Activated naive CD8-positive, alpha-beta T cell treated with anti-CD3 and anti-CD28 coated beads, Interleukin-2, amount 10 ng/mL, durations not matched to agents 7 days and 5 days (primary cell): ENCODE measurements around the gene MORC1. TPM values are rescaled to one million over a fixed set of nuclear protein-coding genes. Genes with fewer than 3 reads are reported as not detected.

Source experiments
- ATAC-seq: fragments of 150-1000 bp; cut with Tn5 transposase; one replicate; pipeline ENCODE4 v1.10.0; 2021; ENCODE audit warnings: low read depth, moderate library complexity
- POLR2A ChIA-PET: fragments of 350-600 bp; sonication (Branson Sonifier 250); formaldehyde crosslinking; loops from one replicate; lab custom pipeline; 2021; ENCODE audit warnings: antibody characterized with exemption; lab: Charles Lee
- DNase-seq: peaks from one replicate; pipeline ENCODE4 v3.0.0; 2021
- H3K27ac Mint-ChIP-seq: one replicate; pipeline ENCODE4 v1.8.0; 2022; ENCODE audit warnings: mild to moderate bottlenecking, mixed read lengths
- H3K27me3 Mint-ChIP-seq: one replicate; pipeline ENCODE4 v1.8.0; 2022; ENCODE audit warnings: mild to moderate bottlenecking, moderate library complexity, mixed read lengths
- H3K36me3 Mint-ChIP-seq: one replicate; pipeline ENCODE4 v1.8.0; 2021; ENCODE audit warnings: mild to moderate bottlenecking, mixed read lengths
- H3K4me1 Mint-ChIP-seq: one replicate; pipeline ENCODE4 v1.8.0; 2021; ENCODE audit warnings: mixed read lengths
- H3K4me3 Mint-ChIP-seq: one replicate; pipeline ENCODE4 v1.8.0; 2022; ENCODE audit warnings: mild to moderate bottlenecking, moderate library complexity, mixed read lengths
- H3K9me3 Mint-ChIP-seq: one replicate; pipeline ENCODE4 v1.8.0; 2021; ENCODE audit warnings: mixed read lengths
- total RNA-seq, 2 experiments: library from RNA; stranded (reverse); gene quantifications; one replicate each; pipeline ENCODE4 v1.2.3, GENCODE V29; 2021

MORC1 gene
- total RNA-seq, 2 experiments from 2014 or later = not detected

- no peaks in the 10 kb centered on the region for H3K9me3 Mint-ChIP-seq
Observed at GRCh38 chr3:109035082-109035481, 82.9 kb downstream of the MORC1 start.

GRCh38 chr3:109033000-109033660 is 84.8 kb downstream of the MORC1 start:
- no peaks in the 10 kb centered on the region for H3K4me1 Mint-ChIP-seq
- no peak overlapping the region for H3K27ac Mint-ChIP-seq
- peaks cover 6% of the 10 kb centered on the region for H3K27me3 Mint-ChIP-seq
- no peak overlapping the region for H3K4me3 Mint-ChIP-seq
- no peaks in the 10 kb centered on the region for H3K36me3 Mint-ChIP-seq
- ATAC-seq (no peak), DNase-seq (no peak)
- POLR2A ChIA-PET = no interaction called here
- no peaks in the 10 kb centered on the region for H3K9me3 Mint-ChIP-seq

More at GRCh38 chr3:109035082-109035481, 82.9 kb downstream of the MORC1 start:
- ATAC-seq = no peak
- Mint-ChIP-seq H3K27me3 (peaks cover 6% of the 10 kb centered on the region), H3K36me3 (no peaks in the 10 kb centered on the region), H3K4me3 (no peak overlapping the region), H3K27ac (no peak overlapping the region), H3K4me1 (no peaks in the 10 kb centered on the region)
- no peak for DNase-seq
- POLR2A ChIA-PET = no interaction called here

DNA sequence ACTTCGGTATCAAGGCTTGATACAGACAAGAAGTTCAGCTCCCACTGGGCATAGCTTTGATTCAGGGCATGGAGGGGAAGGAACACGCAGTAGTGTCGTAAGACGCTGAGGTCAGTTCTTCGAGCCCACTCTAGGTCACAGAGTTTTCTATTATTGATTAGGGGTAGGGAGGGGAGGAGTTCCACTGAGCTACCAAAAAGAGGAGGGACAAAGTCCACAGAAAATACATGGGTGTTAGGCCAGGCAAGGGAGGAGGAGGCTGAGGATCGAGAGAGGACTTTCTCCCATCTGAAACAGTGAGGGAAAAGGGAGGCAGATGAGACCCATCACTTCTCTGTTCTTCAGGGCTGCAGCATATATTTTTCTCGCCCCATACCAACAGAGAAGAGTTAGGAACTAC is 89.2 kb downstream of the MORC1 start:
- no peaks in the 10 kb centered on the region for H3K9me3 Mint-ChIP-seq
- no peaks in the 10 kb centered on the region for H3K36me3 Mint-ChIP-seq
- DNase-seq = no peak
- H3K4me3 Mint-ChIP-seq = no peak overlapping the region
- POLR2A ChIA-PET = no interaction called here
- no peaks in the 10 kb centered on the region for H3K4me1 Mint-ChIP-seq
- ATAC-seq = no peak
- peaks cover 10% of the 10 kb centered on the region for H3K27me3 Mint-ChIP-seq
- no peak overlapping the region for H3K27ac Mint-ChIP-seq

- H3K4me1 Mint-ChIP-seq = no peaks in the 10 kb centered on the region
- no peaks in the 10 kb centered on the region for H3K9me3 Mint-ChIP-seq
- POLR2A ChIA-PET = no interaction called here
- no peak overlapping the region for H3K4me3 Mint-ChIP-seq
- H3K27me3 Mint-ChIP-seq = peaks cover 7% of the 10 kb centered on the region
- no peak overlapping the region for H3K27ac Mint-ChIP-seq
- no peak for DNase-seq
- H3K36me3 Mint-ChIP-seq = no peaks in the 10 kb centered on the region
- ATAC-seq = no peak
Observed at GRCh38 chr3:109026821-109027220, 91.1 kb downstream of the MORC1 start.

- POLR2A ChIA-PET = no interaction called here
Observed at GRCh38 chr3:109025896-109026295, 92.0 kb downstream of the MORC1 start.

DNA sequence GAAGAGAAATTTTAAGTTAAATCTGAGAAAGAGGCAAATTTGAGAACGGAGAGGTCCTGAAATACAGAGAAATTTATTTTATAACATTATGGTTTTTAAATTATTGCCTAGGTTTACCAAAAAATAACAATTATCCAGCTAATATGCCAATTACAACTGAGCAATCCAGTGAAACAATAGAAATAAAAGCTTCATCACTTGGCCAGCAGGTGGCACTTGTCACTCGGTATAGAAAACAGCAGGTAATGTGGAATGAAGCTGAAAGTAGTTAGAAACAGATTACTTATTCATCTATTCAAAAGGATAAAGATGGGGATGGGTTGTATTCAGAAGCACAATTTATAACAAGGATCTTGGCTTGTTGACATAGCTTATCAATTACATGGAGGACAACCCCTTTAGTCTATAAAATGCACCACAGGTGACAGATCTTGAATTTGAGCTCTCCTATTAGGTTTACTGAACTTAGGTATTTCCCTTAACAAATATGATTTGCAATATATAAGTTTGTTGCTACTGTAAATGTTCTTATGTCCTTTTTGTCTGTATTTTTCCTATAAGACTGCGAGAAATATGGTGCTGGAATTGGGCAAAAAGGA is 94.2 kb downstream of the MORC1 start:
- no peak for ATAC-seq

More at GRCh38 chr3:109025896-109026295, 92.0 kb downstream of the MORC1 start:
- ATAC-seq (no peak), DNase-seq (no peak)
- Mint-ChIP-seq H3K27ac (no peak overlapping the region), H3K9me3 (no peaks in the 10 kb centered on the region), H3K4me3 (no peak overlapping the region), H3K27me3 (peaks cover 7% of the 10 kb centered on the region), H3K4me1 (no peaks in the 10 kb centered on the region), H3K36me3 (no peaks in the 10 kb centered on the region)

GRCh38 chr3:109023167-109023566 is 94.8 kb downstream of the MORC1 start:
- DNase-seq (no peak), ATAC-seq (no peak)
- no peaks in the 10 kb centered on the region for H3K4me1 Mint-ChIP-seq
- POLR2A ChIA-PET = no interaction called here
- H3K9me3 Mint-ChIP-seq = no peaks in the 10 kb centered on the region
- no peaks in the 10 kb centered on the region for H3K36me3 Mint-ChIP-seq
- peaks cover 10% of the 10 kb centered on the region for H3K27me3 Mint-ChIP-seq
- H3K4me3 Mint-ChIP-seq = no peak overlapping the region
- H3K27ac Mint-ChIP-seq = no peak overlapping the region

More for the DNA sequence above, 94.2 kb downstream of the MORC1 start:
- Mint-ChIP-seq H3K4me1 (no peaks in the 10 kb centered on the region), H3K9me3 (no peaks in the 10 kb centered on the region), H3K4me3 (no peak overlapping the region), H3K27ac (no peak overlapping the region), H3K36me3 (no peaks in the 10 kb centered on the region), H3K27me3 (peaks cover 10% of the 10 kb centered on the region)
- DNase-seq = no peak
- POLR2A ChIA-PET = no interaction called here

- DNase-seq (no peak), ATAC-seq (no peak)
- no peak overlapping the region for H3K27ac Mint-ChIP-seq
- H3K4me1 Mint-ChIP-seq = no peaks in the 10 kb centered on the region
- POLR2A ChIA-PET = no interaction called here
- no peaks in the 10 kb centered on the region for H3K9me3 Mint-ChIP-seq
- H3K27me3 Mint-ChIP-seq = peaks cover 9% of the 10 kb centered on the region
- H3K36me3 Mint-ChIP-seq = no peaks in the 10 kb centered on the region
- H3K4me3 Mint-ChIP-seq = no peak overlapping the region
Observed at GRCh38 chr3:109021556-109021955, 96.4 kb downstream of the MORC1 start.

- no peaks in the 10 kb centered on the region for H3K4me1 Mint-ChIP-seq
- no peak for ATAC-seq
- DNase-seq = no peak
- H3K36me3 Mint-ChIP-seq = no peaks in the 10 kb centered on the region
- H3K4me3 Mint-ChIP-seq = no peak overlapping the region
- H3K27me3 Mint-ChIP-seq = peaks cover 11% of the 10 kb centered on the region
- POLR2A ChIA-PET = no interaction called here
- H3K9me3 Mint-ChIP-seq = no peaks in the 10 kb centered on the region
- H3K27ac Mint-ChIP-seq = no peak overlapping the region
Observed at GRCh38 chr3:109018828-109019227, 99.1 kb downstream of the MORC1 start.

DNA sequence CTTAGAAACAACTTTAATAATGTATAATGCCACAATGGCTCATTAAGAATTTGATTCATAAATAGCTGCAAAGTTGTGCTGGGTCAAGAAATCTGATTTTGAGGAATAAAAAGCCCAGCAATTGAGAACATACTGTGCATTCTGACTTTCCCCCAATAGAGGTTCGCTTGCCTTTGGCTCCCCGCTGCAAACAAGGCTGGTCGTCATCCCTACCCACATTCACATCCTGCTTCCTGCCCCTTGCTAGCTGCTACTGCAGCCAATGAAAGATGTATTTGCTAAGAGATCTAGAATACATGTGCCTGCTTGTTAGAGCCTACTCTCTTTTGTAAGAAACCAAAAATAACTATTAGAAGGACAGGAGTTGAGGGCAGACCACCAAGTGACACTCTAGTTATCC is 112.5 kb downstream of the MORC1 start:
- Mint-ChIP-seq H3K27me3 (peaks cover 5% of the 10 kb centered on the region), H3K4me3 (no peak overlapping the region), H3K27ac (no peak overlapping the region), H3K36me3 (no peaks in the 10 kb centered on the region), H3K4me1 (no peaks in the 10 kb centered on the region), H3K9me3 (no peaks in the 10 kb centered on the region)
- no peak for DNase-seq
- POLR2A ChIA-PET = no interaction called here
- peak; percentile 60 for ATAC-seq

- H3K27me3 Mint-ChIP-seq = peaks cover 2% of the 10 kb centered on the region
- no peak overlapping the region for H3K4me3 Mint-ChIP-seq
- no peak overlapping the region for H3K27ac Mint-ChIP-seq
- no peaks in the 10 kb centered on the region for H3K36me3 Mint-ChIP-seq
- POLR2A ChIA-PET = no interaction called here
- DNase-seq (no peak), ATAC-seq (no peak)
- no peaks in the 10 kb centered on the region for H3K4me1 Mint-ChIP-seq
- no peaks in the 10 kb centered on the region for H3K9me3 Mint-ChIP-seq
Observed at GRCh38 chr3:108998436-108998835, 119.5 kb downstream of the MORC1 start.

DNA sequence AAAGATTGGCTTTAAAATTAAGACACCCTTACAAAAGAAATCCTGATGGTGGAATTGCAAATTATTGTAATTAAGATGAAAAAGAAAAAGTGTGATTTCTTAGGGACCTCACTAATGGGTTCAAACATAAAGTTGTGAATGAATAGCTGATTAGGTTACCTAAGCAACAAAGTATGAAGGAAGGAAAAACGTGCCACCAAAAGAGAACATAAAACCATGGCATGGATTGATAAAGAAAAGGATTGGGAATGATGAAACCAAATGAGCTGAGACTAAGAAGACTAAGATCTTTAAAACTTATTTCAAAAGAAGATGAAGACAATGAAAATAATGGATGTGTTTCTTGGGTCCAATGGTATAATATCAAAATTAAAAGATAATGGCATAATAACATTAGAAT is 132.1 kb downstream of the MORC1 start:
- Mint-ChIP-seq H3K36me3 (no peaks in the 10 kb centered on the region), H3K27me3 (peaks cover 12% of the 10 kb centered on the region), H3K4me1 (no peaks in the 10 kb centered on the region), H3K27ac (no peak overlapping the region), H3K4me3 (no peak overlapping the region), H3K9me3 (peaks cover 3% of the 10 kb centered on the region)
- POLR2A ChIA-PET = no interaction called here
- no peak for ATAC-seq
- no peak for DNase-seq

DNA sequence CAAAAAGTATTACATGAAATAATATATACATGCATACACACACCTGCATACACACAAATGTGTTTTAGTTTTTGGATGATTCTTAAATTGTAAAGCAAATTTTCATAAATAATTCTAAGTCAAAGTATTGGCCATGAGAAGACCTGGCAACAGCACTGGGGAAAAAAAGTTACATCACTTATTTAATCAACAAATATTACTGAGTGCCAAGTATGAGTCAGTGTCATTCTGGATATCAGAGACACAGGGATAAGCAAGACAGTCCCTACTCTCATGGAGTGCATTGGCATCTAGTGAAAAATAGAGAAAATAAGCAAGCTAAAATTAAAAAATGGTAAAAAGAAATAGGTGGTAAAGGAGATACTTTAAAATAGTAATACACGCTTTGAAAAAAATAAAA is 134.9 kb downstream of the MORC1 start:
- Mint-ChIP-seq H3K4me3 (no peak overlapping the region), H3K4me1 (no peaks in the 10 kb centered on the region), H3K27ac (no peak overlapping the region), H3K36me3 (no peaks in the 10 kb centered on the region), H3K9me3 (no peaks in the 10 kb centered on the region), H3K27me3 (peaks cover 14% of the 10 kb centered on the region)
- ATAC-seq = no peak
- DNase-seq = no peak
- POLR2A ChIA-PET = no interaction called here

- H3K27ac Mint-ChIP-seq = no peak overlapping the region
- no peak overlapping the region for H3K4me3 Mint-ChIP-seq
- no peak for DNase-seq
- H3K36me3 Mint-ChIP-seq = no peaks in the 10 kb centered on the region
- no peaks in the 10 kb centered on the region for H3K9me3 Mint-ChIP-seq
- no peak for ATAC-seq
- POLR2A ChIA-PET = no interaction called here
- peaks cover 2% of the 10 kb centered on the region for H3K4me1 Mint-ChIP-seq
- peaks cover 3% of the 10 kb centered on the region for H3K27me3 Mint-ChIP-seq
Observed at GRCh38 chr3:108976058-108976457, 141.9 kb downstream of the MORC1 start.
